Activated T-helper 1 cell treated with anti-CD3 and anti-CD28 coated beads, Interleukin-12 subunit alpha, Interleukin-12 subunit beta, Interleukin-2, Interleukin-4 antibody, amounts not matched to agents 30 ng/mL and 10 ng/mL and 1 ng/mL, durations not matched to agents 14 hours and 24 hours and 36 hours (primary cell): ENCODE data around the gene C9orf153. TPM values are rescaled to one million over a fixed set of nuclear protein-coding genes. Genes with fewer than 3 reads are reported as not detected.
A peak's percentile ranks its signal among the peaks of the same experiment; 100 is the strongest.

ENCODE experiments used
- DNase-seq: peaks from one replicate; pipeline ENCODE4 v3.0.0; 2021; ENCODE audit warnings: low spot score
- H3K27ac Mint-ChIP-seq: one replicate; pipeline ENCODE4 v1.8.0; 2021; ENCODE audit warnings: mild to moderate bottlenecking, mixed read lengths
- H3K27me3 Mint-ChIP-seq: one replicate; pipeline ENCODE4 v1.8.0; 2022; ENCODE audit warnings: mild to moderate bottlenecking, moderate library complexity, mixed read lengths; ENCODE audit not compliant: insufficient read depth
- H3K36me3 Mint-ChIP-seq: one replicate; pipeline ENCODE4 v1.8.0; 2021; ENCODE audit warnings: low read depth, mixed read lengths
- H3K4me1 Mint-ChIP-seq: one replicate; pipeline ENCODE4 v1.8.0; 2021; ENCODE audit warnings: low read depth, mixed read lengths
- H3K4me3 Mint-ChIP-seq: one replicate; pipeline ENCODE4 v1.8.0; 2021; ENCODE audit warnings: mild to moderate bottlenecking, moderate library complexity, mixed read lengths
- H3K9me3 Mint-ChIP-seq: one replicate; pipeline ENCODE4 v1.8.0; 2021; ENCODE audit warnings: mixed read lengths
- intact Hi-C: fragments of 100-400 bp; cut with micrococcal nuclease; formaldehyde crosslinking; loops from one replicate; pipeline ENCODE4 v1.15.1; 2024
- total RNA-seq: library from RNA; stranded (reverse); gene quantifications from 2 replicates; pipeline ENCODE4 v1.2.3, GENCODE V29; 2022

C9orf153 gene
- total RNA-seq, 1 donor from 2014 or later: 0.34 TPM

- H3K27me3 Mint-ChIP-seq: no peaks in the 10 kb centered on the region
- peak within 1 kb of the TSS; percentile 89 for H3K4me3 Mint-ChIP-seq
- peaks cover 42% of the 10 kb centered on the region for H3K4me1 Mint-ChIP-seq
- peaks cover 19% of the 10 kb centered on the region for H3K36me3 Mint-ChIP-seq
- intact Hi-C loops: loop anchor here (1.0 to 5.0 kb wide), 5 partner anchors 54 to 341 kb away; partner anchors contain the start of genes NAA35 and TUT7
- no peaks in the 10 kb centered on the region for H3K9me3 Mint-ChIP-seq
- DNase-seq: peak; percentile 91
- H3K27ac Mint-ChIP-seq: peak within 1 kb of the TSS; percentile 96
These were observed 22.9 kb upstream of the C9orf153 start, which contains the start of gene ISCA1 for GRCh38 chr9:86282077-86282978. TSS of gene ISCA1 (minus strand) at chr9:86282538. CDS start at chr9:86282458, 80 bp downstream.

GRCh38 chr9:86281593-86282076, 22.2 kb upstream of the C9orf153 start:
- H3K27ac Mint-ChIP-seq: peak overlapping the region; percentile 87
- no peaks in the 10 kb centered on the region for H3K9me3 Mint-ChIP-seq
- H3K4me3 Mint-ChIP-seq: peak overlapping the region; percentile 89
- DNase-seq: no peak
- peaks cover 47% of the 10 kb centered on the region for H3K4me1 Mint-ChIP-seq
- intact Hi-C loops: loop anchor here (1.0 to 5.0 kb wide), 6 partner anchors 55 to 539 kb away; partner anchors contain the start of genes NAA35 and TUT7
- H3K27me3 Mint-ChIP-seq: no peaks in the 10 kb centered on the region
- H3K36me3 Mint-ChIP-seq: peaks cover 19% of the 10 kb centered on the region

GRCh38 chr9:86280580-86280979, 21.1 kb upstream of the C9orf153 start:
- DNase-seq: no peak
- H3K27me3 Mint-ChIP-seq: no peaks in the 10 kb centered on the region
- H3K4me1 Mint-ChIP-seq: peaks cover 47% of the 10 kb centered on the region
- H3K27ac Mint-ChIP-seq: no peak overlapping the region
- peak overlapping the region; percentile 89 for H3K4me3 Mint-ChIP-seq
- H3K36me3 Mint-ChIP-seq: peaks cover 19% of the 10 kb centered on the region
- H3K9me3 Mint-ChIP-seq: no peaks in the 10 kb centered on the region
- intact Hi-C loops: loop anchor here (5.0 kb wide), 1 partner anchor 78 kb away; no protein-coding TSS in a partner anchor

- Mint-ChIP-seq H3K4me3 (peak overlapping the region; percentile 74), H3K9me3 (no peaks in the 10 kb centered on the region), H3K36me3 (peaks cover 20% of the 10 kb centered on the region), H3K27ac (no peak overlapping the region), H3K27me3 (no peaks in the 10 kb centered on the region), H3K4me1 (peaks cover 47% of the 10 kb centered on the region)
- DNase-seq: no peak
- intact Hi-C loops: loop anchor here (5.0 kb wide), 1 partner anchor 78 kb away; no protein-coding TSS in a partner anchor
These were observed 20.4 kb upstream of the C9orf153 start for GRCh38 chr9:86279839-86280238.

GRCh38 chr9:86277072-86277471, 17.6 kb upstream of the C9orf153 start:
- Mint-ChIP-seq H3K27me3 (no peaks in the 10 kb centered on the region), H3K36me3 (peaks cover 31% of the 10 kb centered on the region), H3K27ac (no peak overlapping the region), H3K4me3 (no peak overlapping the region), H3K4me1 (peaks cover 38% of the 10 kb centered on the region), H3K9me3 (no peaks in the 10 kb centered on the region)
- no peak for DNase-seq
- intact Hi-C loops: no loop called here

DNA sequence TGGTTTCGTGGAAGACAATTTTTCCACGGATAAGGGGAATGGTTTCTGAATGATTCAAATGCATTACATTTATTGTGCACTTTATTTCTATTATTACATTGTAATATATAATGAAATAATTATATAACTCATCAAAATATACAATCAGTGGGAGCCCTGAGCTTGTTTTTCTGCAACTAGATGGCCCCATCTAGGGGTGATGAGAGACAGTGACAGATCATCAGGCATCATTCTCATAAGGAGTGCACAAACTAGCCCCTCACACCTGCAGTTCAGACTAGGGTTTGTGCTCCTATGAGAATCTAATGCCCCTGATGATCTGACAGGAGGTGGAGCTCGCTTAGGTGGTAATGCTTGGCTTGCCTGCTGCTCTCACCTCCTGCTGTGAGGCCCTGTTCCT, 16.5 kb upstream of the C9orf153 start:
- H3K27ac Mint-ChIP-seq: no peak overlapping the region
- intact Hi-C loops: no loop called here
- no peaks in the 10 kb centered on the region for H3K27me3 Mint-ChIP-seq
- H3K4me3 Mint-ChIP-seq: no peak overlapping the region
- no peaks in the 10 kb centered on the region for H3K9me3 Mint-ChIP-seq
- DNase-seq: no peak
- peaks cover 34% of the 10 kb centered on the region for H3K36me3 Mint-ChIP-seq
- peaks cover 32% of the 10 kb centered on the region for H3K4me1 Mint-ChIP-seq

DNA sequence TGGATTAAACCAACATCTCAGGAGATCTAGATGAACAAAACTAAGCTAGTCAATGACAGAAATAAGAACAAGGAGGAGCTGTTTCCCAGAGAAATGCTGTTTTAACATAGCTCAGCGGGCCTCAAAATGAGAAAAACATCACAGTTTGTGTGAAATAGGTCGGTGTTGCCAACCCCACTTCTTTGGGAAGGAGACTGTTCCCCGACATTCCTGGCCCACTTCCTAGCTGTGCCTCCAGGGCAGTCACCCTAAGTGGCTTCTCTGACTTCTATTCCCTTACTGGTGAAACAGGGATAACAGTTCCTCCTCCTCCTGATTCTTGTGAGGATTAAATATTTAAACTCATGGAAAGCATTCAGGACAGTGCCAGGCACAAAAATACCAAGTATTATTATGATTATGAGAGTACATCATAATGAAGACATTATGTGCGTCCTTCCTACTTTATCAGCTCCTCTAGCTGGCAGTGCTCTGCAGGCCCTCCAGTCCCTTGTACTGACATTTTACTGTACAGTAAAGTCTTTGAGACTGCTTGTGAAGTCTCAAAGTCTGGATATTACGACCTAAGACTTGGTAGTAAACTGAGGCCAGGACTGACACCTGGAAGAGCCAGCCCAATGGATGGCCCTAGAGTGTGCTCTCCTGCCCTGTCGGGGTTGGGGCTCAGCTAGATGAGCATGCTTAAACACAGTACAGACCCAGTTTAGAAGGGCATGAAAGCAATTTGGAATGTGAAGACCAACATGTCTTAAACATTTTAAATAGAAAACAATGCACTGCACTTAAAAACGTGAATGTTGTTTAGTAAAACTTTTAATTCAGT, 15.6 kb upstream of the C9orf153 start:
- H3K27ac Mint-ChIP-seq: no peak overlapping the region

DNA sequence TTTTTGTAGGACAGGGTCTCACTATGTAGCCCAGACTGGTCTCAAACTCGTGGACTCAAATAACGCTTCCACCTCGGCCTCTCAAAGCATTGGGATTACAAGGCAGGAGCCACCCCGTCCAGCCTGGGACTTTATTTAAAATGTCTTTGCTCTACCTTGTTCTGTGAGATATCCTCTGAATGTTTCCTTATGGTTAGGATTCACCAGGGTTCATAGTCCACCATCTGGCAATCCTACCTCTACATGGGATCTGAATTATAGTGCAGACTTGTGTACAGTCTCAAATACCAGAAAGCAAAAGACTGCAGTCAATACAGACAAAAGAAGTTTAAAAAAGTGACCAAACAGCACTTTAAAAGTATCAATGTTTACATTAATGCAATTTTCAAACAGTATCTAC, 12.8 kb upstream of the C9orf153 start:
- peaks cover 31% of the 10 kb centered on the region for H3K36me3 Mint-ChIP-seq
- H3K4me1 Mint-ChIP-seq: peaks cover 4% of the 10 kb centered on the region
- H3K27ac Mint-ChIP-seq: no peak overlapping the region
- H3K27me3 Mint-ChIP-seq: no peaks in the 10 kb centered on the region
- H3K4me3 Mint-ChIP-seq: no peak overlapping the region
- intact Hi-C loops: no loop called here
- DNase-seq: no peak
- no peaks in the 10 kb centered on the region for H3K9me3 Mint-ChIP-seq

More for the DNA sequence above, 15.6 kb upstream of the C9orf153 start:
- no peak for DNase-seq
- H3K9me3 Mint-ChIP-seq: no peaks in the 10 kb centered on the region
- no peaks in the 10 kb centered on the region for H3K27me3 Mint-ChIP-seq
- intact Hi-C loops: no loop called here
- H3K36me3 Mint-ChIP-seq: peaks cover 32% of the 10 kb centered on the region
- H3K4me3 Mint-ChIP-seq: no peak overlapping the region
- peaks cover 25% of the 10 kb centered on the region for H3K4me1 Mint-ChIP-seq

- Mint-ChIP-seq H3K4me3 (no peak overlapping the region), H3K9me3 (no peaks in the 10 kb centered on the region), H3K36me3 (peaks cover 18% of the 10 kb centered on the region), H3K27ac (no peak overlapping the region), H3K27me3 (no peaks in the 10 kb centered on the region), H3K4me1 (no peaks in the 10 kb centered on the region)
- no peak for DNase-seq
- intact Hi-C loops: no loop called here
These were observed 4.4 kb upstream of the C9orf153 start for GRCh38 chr9:86263876-86264275.

DNA sequence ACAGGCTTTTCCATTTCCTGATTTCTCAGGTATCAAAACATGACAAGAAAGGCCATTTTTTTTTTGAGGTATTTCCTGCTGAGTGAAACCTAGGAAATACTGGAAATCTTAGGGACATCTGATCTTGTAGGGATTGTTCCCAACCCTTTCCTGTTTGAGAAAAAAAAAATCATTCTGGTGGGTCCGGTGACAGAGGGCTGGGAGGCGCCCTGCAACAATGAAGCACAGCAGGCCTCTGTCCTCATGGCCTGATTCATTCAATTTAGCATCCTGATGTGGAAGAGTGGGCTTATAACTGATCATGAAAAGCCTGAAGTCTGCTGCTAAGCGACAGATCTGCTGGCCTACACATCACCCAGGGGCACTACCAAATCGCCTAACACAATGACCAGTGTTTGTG, 3.0 kb upstream of the C9orf153 start:
- H3K27me3 Mint-ChIP-seq: no peaks in the 10 kb centered on the region
- H3K36me3 Mint-ChIP-seq: peaks cover 18% of the 10 kb centered on the region
- intact Hi-C loops: no loop called here
- H3K4me1 Mint-ChIP-seq: no peaks in the 10 kb centered on the region
- no peak overlapping the region for H3K4me3 Mint-ChIP-seq
- no peaks in the 10 kb centered on the region for H3K9me3 Mint-ChIP-seq
- no peak for DNase-seq
- no peak overlapping the region for H3K27ac Mint-ChIP-seq

GRCh38 chr9:86257391-86257790, 2.1 kb downstream of the C9orf153 start:
- no peaks in the 10 kb centered on the region for H3K27me3 Mint-ChIP-seq
- DNase-seq: no peak
- no peaks in the 10 kb centered on the region for H3K4me1 Mint-ChIP-seq
- intact Hi-C loops: no loop called here
- H3K9me3 Mint-ChIP-seq: no peaks in the 10 kb centered on the region
- no peak overlapping the region for H3K27ac Mint-ChIP-seq
- H3K4me3 Mint-ChIP-seq: no peak overlapping the region
- peaks cover 3% of the 10 kb centered on the region for H3K36me3 Mint-ChIP-seq

GRCh38 chr9:86256653-86257052, 2.8 kb downstream of the C9orf153 start:
- Mint-ChIP-seq H3K27ac (no peak overlapping the region), H3K4me1 (no peaks in the 10 kb centered on the region), H3K27me3 (peaks cover 1% of the 10 kb centered on the region), H3K36me3 (peaks cover 3% of the 10 kb centered on the region), H3K9me3 (peaks cover 2% of the 10 kb centered on the region), H3K4me3 (no peak overlapping the region)
- intact Hi-C loops: no loop called here
- no peak for DNase-seq
